Measurements from ENCODE around the gene CRELD1.

- TF ChIP-seq, protein P1, sequence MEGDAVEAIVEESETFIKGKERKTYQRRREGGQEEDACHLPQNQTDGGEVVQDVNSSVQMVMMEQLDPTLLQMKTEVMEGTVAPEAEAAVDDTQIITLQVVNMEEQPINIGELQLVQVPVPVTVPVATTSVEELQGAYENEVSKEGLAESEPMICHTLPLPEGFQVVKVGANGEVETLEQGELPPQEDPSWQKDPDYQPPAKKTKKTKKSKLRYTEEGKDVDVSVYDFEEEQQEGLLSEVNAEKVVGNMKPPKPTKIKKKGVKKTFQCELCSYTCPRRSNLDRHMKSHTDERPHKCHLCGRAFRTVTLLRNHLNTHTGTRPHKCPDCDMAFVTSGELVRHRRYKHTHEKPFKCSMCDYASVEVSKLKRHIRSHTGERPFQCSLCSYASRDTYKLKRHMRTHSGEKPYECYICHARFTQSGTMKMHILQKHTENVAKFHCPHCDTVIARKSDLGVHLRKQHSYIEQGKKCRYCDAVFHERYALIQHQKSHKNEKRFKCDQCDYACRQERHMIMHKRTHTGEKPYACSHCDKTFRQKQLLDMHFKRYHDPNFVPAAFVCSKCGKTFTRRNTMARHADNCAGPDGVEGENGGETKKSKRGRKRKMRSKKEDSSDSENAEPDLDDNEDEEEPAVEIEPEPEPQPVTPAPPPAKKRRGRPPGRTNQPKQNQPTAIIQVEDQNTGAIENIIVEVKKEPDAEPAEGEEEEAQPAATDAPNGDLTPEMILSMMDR (IDR thresholded peaks at IDR 0.05 in 8 of 11, conservative IDR thresholded peaks at IDR 0.05 in 3 of 11): no peak
- no peak for TF ChIP-seq POLR2AphosphoS5 (IDR thresholded peaks at IDR 0.05)
Measured at GRCh38 chr3:9884555-9885165, 49.0 kb upstream of the CRELD1 start.
